ENCODE data around the gene GARRE1. TPM values are rescaled to one million over a fixed set of nuclear protein-coding genes. Genes with fewer than 3 reads are reported as not detected.
"Not testable (repeated sequence)": the region's sequence is repeated elsewhere in the genome, so short reads cannot be mapped to it uniquely, and the experiment has no call there.

Gene GARRE1
- polyA plus RNA-seq, 1 experiment = 18.7 TPM

DNA sequence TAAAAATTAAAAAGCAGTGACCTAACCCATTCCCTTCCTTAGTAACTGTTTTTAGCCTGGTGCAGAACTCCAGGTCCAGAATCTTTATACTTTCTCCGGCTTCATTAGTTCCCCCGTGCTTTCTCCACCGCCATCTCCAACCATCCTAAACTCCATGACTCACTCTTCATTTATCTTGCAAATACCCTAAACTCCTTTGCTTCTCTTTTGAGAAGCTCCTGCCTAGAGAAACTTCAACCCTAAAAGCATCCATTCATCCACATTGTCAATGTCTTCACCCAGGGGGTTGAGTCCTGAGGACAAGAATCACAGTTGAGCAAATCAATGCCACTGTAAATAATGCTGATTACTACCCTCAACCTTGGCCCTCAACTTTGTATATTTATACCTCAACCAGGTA is 17.1 kb upstream of the GARRE1 start:
- no peaks in the 10 kb centered on the region for H3K27me3 ChIP-seq (ENCODE audit: control insufficient read depth, insufficient read depth, low read length)
- no peak for DNase-seq (ENCODE audit: low read depth)
- no peaks in the 10 kb centered on the region for H3K36me3 ChIP-seq (ENCODE audit: control insufficient read depth, insufficient read depth, low read length)
- ChIA-PET CTCF (no interaction called here), POLR2A (no interaction called here)
- H3K4me3 ChIP-seq (ENCODE audit: low read depth, low read length) = no peak overlapping the region
- TF ChIP-seq, protein P1, sequence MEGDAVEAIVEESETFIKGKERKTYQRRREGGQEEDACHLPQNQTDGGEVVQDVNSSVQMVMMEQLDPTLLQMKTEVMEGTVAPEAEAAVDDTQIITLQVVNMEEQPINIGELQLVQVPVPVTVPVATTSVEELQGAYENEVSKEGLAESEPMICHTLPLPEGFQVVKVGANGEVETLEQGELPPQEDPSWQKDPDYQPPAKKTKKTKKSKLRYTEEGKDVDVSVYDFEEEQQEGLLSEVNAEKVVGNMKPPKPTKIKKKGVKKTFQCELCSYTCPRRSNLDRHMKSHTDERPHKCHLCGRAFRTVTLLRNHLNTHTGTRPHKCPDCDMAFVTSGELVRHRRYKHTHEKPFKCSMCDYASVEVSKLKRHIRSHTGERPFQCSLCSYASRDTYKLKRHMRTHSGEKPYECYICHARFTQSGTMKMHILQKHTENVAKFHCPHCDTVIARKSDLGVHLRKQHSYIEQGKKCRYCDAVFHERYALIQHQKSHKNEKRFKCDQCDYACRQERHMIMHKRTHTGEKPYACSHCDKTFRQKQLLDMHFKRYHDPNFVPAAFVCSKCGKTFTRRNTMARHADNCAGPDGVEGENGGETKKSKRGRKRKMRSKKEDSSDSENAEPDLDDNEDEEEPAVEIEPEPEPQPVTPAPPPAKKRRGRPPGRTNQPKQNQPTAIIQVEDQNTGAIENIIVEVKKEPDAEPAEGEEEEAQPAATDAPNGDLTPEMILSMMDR (IDR thresholded peaks at IDR 0.05; ENCODE audit: insufficient read depth, low read depth, low read length) = no peak

DNA sequence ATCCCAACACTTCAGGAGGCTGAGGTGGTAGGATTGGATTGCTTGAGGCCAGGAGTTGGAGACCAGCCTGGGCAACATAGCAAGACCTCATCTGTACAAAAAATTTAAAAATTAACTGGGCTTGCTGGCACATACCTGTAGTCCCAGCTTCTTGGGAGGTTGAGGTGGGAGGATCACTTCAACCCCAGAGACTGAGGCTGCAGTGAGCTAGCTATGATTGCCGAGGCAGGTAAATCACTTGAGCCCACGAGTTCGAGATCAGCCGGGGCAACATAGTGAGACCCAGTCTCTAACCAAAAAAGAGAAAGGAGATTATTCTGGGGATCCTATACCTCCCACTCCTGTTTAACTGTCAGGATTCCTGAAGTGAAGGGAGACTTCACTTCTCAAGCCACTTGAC is 16.4 kb upstream of the GARRE1 start:
- H3K36me3 ChIP-seq (ENCODE audit: control insufficient read depth, insufficient read depth, low read length) = no peaks in the 10 kb centered on the region
- CTCF ChIA-PET = no interaction called here
- TF ChIP-seq, protein P1 (IDR thresholded peaks at IDR 0.05; ENCODE audit: insufficient read depth, low read depth, low read length) = no peak
- no peaks in the 10 kb centered on the region for H3K27me3 ChIP-seq (ENCODE audit: control insufficient read depth, insufficient read depth, low read length)
- H3K4me3 ChIP-seq (ENCODE audit: low read depth, low read length) = no peak overlapping the region
- no peak for DNase-seq (ENCODE audit: low read depth)
- POLR2A ChIA-PET = no interaction called here

DNA sequence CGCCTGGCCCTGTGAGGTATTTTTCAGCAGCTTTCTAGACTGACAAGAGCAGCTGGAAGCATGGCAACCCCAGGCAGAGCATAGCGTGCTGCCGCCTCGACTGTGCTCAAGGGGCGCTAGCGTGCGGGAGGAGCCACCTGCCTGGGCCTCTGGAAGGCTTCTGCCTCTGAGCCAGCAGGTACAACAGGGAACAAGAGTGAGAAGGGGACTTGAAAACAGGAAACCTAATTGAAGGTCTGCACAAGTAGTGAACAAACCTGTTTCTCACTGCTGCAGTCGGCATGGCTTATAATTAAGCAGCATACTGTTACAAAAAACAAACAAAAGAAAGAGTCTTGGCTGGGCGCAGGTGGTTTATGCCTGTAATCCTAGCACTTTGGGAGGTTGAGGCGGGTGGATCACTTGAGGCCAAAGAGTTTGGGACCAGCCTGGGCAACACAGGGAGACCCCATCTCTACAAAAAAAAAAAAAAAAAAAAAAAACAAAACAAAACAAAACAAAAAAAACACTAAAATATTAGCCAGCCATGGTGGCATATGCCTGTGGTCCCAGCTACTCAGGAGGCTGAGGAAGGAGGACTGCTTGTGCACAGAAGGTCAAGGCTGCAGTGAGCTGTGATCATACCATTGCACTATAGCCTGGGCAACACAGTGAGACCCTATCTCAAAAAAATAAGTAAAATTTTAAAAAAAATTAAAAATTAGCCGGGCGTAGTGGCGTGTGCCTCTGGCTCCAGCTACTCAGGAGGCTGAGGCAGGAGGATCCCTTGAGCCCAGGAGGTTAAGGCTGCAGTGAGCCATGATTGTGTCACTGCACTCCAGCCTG is 12.6 kb upstream of the GARRE1 start:
- CTCF ChIA-PET = interaction anchor here (0.6 kb wide), 1 partner anchor 139 kb away, joined by 3 read pairs; no protein-coding TSS in a partner anchor
- H3K27me3 ChIP-seq (ENCODE audit: control insufficient read depth, insufficient read depth, low read length) = no peaks in the 10 kb centered on the region

DNA sequence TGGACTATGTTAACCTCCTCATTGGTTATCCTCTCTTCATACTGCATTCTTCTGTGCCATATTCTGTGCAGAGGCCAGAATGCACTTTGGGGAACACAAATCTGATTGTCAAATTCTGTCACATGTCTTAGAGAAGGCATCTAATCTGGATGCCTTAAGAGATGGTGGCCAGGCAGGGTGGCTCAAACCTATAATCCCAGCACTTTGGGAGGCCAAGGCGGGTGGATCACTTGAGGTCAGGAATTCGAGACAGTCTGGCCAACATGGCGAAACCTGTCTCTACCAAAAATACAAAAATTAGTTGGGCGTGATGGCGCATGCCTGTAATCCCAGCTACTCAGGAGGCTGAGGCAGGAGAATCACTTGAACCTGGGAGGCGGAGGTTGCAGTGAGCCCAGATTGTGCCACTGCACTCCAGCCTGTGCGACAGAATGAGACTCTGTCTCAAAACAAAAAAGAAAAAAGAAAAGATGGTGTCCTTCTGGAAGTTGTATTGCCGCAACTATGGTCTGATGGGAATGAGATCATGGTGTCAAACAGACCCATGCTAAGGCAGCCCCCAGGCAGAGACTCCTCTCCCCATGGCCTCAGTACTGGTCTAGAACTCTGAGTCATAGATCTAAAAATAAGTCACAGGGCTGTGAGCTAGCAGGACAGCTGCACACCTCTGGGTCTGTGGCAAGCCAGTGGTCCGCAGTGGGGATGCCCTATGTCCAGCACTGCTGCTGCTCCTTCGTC is 11.0 kb upstream of the GARRE1 start:
- H3K36me3 ChIP-seq (ENCODE audit: control insufficient read depth, insufficient read depth, low read length); POLR2A ChIA-PET; H3K4me3 ChIP-seq (ENCODE audit: low read depth, low read length); DNase-seq (ENCODE audit: low read depth); H3K27me3 ChIP-seq (ENCODE audit: control insufficient read depth, insufficient read depth, low read length): not testable (repeated sequence)
- CTCF ChIA-PET = interaction anchor here (1.2 kb wide), 1 partner anchor 22 kb away, joined by 3 read pairs; no protein-coding TSS in a partner anchor

More for the DNA sequence above, 12.6 kb upstream of the GARRE1 start:
- DNase-seq (ENCODE audit: low read depth) = no peak
- no peaks in the 10 kb centered on the region for H3K36me3 ChIP-seq (ENCODE audit: control insufficient read depth, insufficient read depth, low read length)
- no peak overlapping the region for H3K4me3 ChIP-seq (ENCODE audit: low read depth, low read length)
- POLR2A ChIA-PET = no interaction called here
- TF ChIP-seq, protein P1 (IDR thresholded peaks at IDR 0.05; ENCODE audit: insufficient read depth, low read depth, low read length) = peak; percentile 39; the same call in 1 of the 2 replicates

DNA sequence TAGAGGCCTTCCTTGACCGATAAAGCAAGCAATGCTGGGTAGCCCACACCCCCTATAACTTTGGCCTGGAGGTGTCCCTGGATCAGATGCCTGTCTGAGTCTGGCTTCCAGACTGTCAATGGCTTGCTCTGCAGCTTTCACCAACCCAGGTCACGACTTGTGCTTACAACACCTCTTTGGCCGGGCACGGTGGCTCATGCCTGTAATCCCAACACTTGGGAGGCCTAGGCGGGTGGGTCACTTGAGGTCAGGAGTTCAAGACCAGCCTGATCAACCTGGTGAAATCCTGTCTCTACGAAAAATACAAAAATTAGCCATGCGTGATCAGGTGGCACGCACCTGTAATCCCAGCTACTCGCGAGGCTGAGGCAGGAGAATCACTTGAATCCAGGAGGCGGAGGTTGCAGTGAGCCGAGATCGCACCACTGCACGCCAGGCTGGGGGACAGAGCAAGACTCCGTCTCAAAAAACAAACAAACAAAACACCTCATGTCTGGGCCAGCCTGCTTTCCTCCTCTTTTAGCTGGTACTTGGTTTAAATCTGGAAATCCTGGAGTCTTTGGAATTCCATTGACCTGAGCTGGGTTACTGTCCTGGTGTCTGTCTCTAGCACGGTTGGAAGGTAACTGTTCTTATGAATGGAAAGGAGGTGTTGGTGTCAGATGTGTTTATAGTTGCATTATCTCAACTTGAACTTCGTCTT is 10.3 kb upstream of the GARRE1 start:
- TF ChIP-seq, protein P1 (IDR thresholded peaks at IDR 0.05; ENCODE audit: insufficient read depth, low read depth, low read length) = no peak
- ChIA-PET POLR2A (interaction anchor here (0.7 kb wide), 1 partner anchor 45 kb away, joined by 3 read pairs; no protein-coding TSS in a partner anchor), CTCF (interaction anchor here (0.8 to 1.2 kb wide), 2 partner anchors 22 to 94 kb away, joined by 3 read pairs; no protein-coding TSS in a partner anchor)

More for the DNA sequence above, 10.3 kb upstream of the GARRE1 start:
- DNase-seq (ENCODE audit: low read depth) = no peak
- no peak overlapping the region for H3K4me3 ChIP-seq (ENCODE audit: low read depth, low read length)
- no peaks in the 10 kb centered on the region for H3K36me3 ChIP-seq (ENCODE audit: control insufficient read depth, insufficient read depth, low read length)
- no peaks in the 10 kb centered on the region for H3K27me3 ChIP-seq (ENCODE audit: control insufficient read depth, insufficient read depth, low read length)

Data from BJ (cell line).